Stimulated activated CD8-positive, alpha-beta memory T cell treated with anti-CD3 and anti-CD28 coated beads, Interleukin-7, amount 100 ng/mL, for 48 hours (primary cell): ENCODE results near the gene ISCU.
A peak's percentile ranks its signal among the peaks of the same experiment; 100 is the strongest.
"Not testable (repeated sequence)": the region's sequence is repeated elsewhere in the genome, so short reads cannot be mapped to it uniquely, and the experiment has no call there.

ENCODE experiments used
- DNase-seq, 2 donors: peaks; one replicate each; pipeline ENCODE4 v3.0.0-alpha.2; 2020; ENCODE audit warnings: low read depth in 1 of 2; ENCODE audit errors: extremely low read depth in 1 of 2

ISCU gene

DNA sequence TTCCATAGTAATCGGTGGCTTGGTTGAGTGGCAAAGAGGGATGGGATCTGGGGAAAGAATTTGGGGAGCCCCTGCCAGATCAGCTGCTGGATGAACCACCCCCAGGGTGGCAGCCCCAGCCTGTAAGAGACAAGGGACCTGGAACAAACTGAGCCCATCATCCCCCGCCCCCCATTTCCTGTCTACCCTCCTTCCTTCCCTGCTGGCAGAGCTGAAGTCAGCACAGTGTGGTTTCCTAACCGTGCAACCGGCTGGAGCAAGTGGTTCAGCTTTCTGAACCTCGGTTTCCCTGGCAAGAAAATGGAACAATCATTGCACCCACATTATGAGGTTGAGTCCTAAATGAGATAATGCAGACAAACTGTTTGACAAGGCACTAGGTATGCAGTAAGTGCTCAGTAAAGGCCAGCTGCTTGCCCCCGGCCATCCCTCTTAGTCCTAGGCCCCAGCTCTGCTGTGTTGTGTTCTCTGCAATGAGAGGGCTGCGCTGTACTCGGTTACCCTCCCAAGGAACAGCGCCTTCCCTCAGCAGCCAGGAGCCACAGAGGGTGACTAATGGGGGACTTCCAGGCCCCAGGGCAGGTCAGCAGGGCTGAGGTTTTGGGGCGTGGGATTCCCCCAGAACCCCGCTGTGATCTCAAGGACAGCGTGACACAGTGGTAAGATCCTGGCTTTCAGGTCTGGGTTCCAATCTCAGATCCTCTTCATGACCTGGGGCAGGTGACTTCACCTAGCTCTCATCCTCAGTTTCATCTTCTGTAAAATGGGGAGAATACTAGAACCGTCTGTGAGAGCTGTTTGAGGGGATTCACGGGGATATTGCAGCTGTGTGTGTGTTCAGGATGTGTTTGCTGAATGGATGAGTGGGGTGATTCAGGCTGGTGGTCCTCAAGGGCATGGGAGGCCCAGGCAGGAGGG lies 54.8 kb downstream of the ISCU start:
- peak; percentile 78 to 88 for DNase-seq

DNA sequence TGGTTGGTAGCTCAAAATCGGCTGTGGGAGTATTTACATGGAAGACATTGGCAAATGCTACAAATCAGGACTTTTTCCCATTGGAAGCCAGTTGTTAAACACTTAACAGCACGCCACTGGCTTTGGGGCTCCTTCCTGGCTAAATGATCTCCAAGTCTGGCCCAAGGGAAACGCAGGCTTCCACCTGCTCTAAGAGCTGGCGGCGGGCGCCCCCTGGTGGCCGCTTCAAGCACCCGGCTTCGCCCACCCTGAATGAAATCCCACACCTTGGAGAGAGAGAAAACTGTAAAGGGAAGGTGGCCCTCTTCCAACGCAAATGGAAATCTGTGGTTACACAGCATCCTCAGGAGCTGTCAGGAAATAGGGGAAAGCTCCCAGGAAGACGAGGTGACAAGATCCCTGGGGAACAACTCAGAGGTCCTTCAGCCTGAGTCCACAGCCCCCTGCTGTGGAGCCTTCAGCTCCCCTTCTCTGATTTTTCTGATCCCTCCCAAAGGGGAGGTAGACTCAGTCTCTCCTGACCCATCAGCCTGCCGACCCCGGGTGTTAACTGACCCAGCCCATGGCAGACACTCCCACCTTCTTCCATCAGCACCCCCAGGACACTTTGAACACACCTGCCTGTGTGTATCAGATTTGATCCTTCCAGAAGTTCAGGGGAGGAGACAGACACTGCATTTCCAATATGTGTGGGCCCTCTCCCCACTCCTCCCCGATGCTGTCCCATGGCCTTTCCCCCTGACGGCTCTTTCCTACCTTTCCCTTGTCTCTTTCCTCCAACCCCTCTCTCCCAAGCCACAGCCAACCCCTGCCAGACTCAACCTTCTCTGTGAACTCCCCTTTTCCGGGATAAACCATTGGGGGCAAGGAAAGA lies 55.9 kb downstream of the ISCU start:
- DNase-seq = peak in 1 of 2 donors; percentile 41

- DNase-seq = not testable (repeated sequence)
Measured at GRCh38 chr12:108618953-108619274, 56.5 kb downstream of the ISCU start.
